M059J (cell line): Measurements from ENCODE around the gene SERPINB5. TPM values are rescaled to one million over a fixed set of nuclear protein-coding genes. Genes with fewer than 3 reads are reported as not detected.

Source experiments
- DNase-seq: peaks from one replicate; pipeline ENCODE4 v3.0.0-alpha.2; 2012; ENCODE audit warnings: low read depth
- total RNA-seq: library from RNA; depleted of rRNA; stranded (reverse); fragments of >200 nt; shearing (Covaris generic); gene quantifications from 2 replicates; pipeline ENCODE4 v1.2.3, GENCODE V29; 2014; rRNA removed

SERPINB5 gene
- total RNA-seq, 1 experiment from 2014 or later: not detected

GRCh38 chr18:63527251-63527650, 50.5 kb downstream of the SERPINB5 start:
- DNase-seq: no peak

- no peak for DNase-seq
These were observed 52.2 kb downstream of the SERPINB5 start for GRCh38 chr18:63528863-63529492.

- no peak for DNase-seq
These were observed 55.7 kb downstream of the SERPINB5 start for GRCh38 chr18:63532471-63532870.

- no peak for DNase-seq
These were observed 57.9 kb downstream of the SERPINB5 start for GRCh38 chr18:63534615-63535014.

GRCh38 chr18:63539904-63540510, 63.2 kb downstream of the SERPINB5 start:
- DNase-seq: peak; percentile 26

- no peak for DNase-seq
These were observed 65.3 kb downstream of the SERPINB5 start, which contains the start of gene SERPINB12 for GRCh38 chr18:63542069-63542468. Gene SERPINB12, plus strand, starts transcription at chr18:63542369. Its CDS starts 13,791 bp downstream, at chr18:63556160.

GRCh38 chr18:63544017-63544416, 67.3 kb downstream of the SERPINB5 start:
- no peak for DNase-seq

GRCh38 chr18:63545000-63545399, 68.2 kb downstream of the SERPINB5 start:
- no peak for DNase-seq

- DNase-seq: no peak
These were observed 73.3 kb downstream of the SERPINB5 start for GRCh38 chr18:63550068-63550467.

- no peak for DNase-seq
These were observed 75.0 kb downstream of the SERPINB5 start for GRCh38 chr18:63551769-63552168.

- no peak for DNase-seq
These were observed 75.8 kb downstream of the SERPINB5 start for GRCh38 chr18:63552581-63552980.

GRCh38 chr18:63553081-63553480, 76.3 kb downstream of the SERPINB5 start:
- peak; percentile 75 for DNase-seq

Other genes with a start within 250 kb of the SERPINB5 start
- 0.07 TPM in 1 of 2 replicates, not detected in the other for gene BCL2, start 157.2 kb upstream of the SERPINB5 start, total RNA-seq
- 42.7 and 57.8 TPM in 2 replicates for gene KDSR, start 109.8 kb upstream of the SERPINB5 start, total RNA-seq
- 40.9 and 48.3 TPM in 2 replicates for gene VPS4B, start 54.5 kb upstream of the SERPINB5 start, total RNA-seq
- not detected in 2 replicates for gene SERPINB12, start 65.4 kb downstream of the SERPINB5 start, total RNA-seq
- not detected in 2 replicates for gene SERPINB13, start 110.4 kb downstream of the SERPINB5 start, total RNA-seq
- gene SERPINB4, start 167.3 kb downstream of the SERPINB5 start, total RNA-seq: 0.05 TPM in 1 of 2 replicates, not detected in the other
- gene SERPINB3, start 184.9 kb downstream of the SERPINB5 start, total RNA-seq: not detected in 2 replicates
- gene SERPINB11, start 226.0 kb downstream of the SERPINB5 start, total RNA-seq: not detected in 2 replicates